Measurements from ENCODE around the gene NUP214.

Gene NUP214

DNA sequence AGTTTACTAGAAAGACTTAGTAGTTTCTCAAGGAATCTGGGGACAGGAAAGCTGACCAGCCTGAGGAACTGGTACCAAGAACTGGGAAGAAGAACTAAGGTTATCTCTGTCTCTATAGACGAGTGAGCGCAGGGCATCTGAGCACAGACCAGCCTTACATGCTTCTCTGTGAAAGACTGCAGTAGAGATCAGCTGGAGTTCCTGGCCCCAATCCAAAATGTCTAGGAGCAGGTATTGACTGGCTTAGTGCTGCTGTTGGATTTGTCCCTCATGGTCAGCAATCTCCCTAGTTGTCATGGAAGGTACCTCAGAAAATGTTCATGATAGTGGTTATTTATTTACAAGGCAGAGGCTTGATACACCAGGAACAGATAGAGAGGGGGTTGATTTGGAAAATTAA lies 13.3 kb downstream of the NUP214 start:
- Histone ChIP-seq H3K36me3 (ENCODE audit: control insufficient read depth, insufficient read depth, low read length) (peaks cover 46% of the 10 kb centered on the region), H3K4me1 (ENCODE audit: control insufficient read depth, insufficient read depth, low read length) (peaks cover 1% of the 10 kb centered on the region), H3K4me3 (ENCODE audit: insufficient read depth, low read depth, low read length) (no peak overlapping the region), H3K27ac (ENCODE audit: insufficient read depth, low read depth, low read length, poor library complexity, severe bottlenecking) (no peak overlapping the region), H3K9me3 (ENCODE audit: control insufficient read depth, low read length) (no peaks in the 10 kb centered on the region), H3K27me3 (ENCODE audit: control insufficient read depth, insufficient read depth, low read length, poor library complexity, severe bottlenecking) (no peaks in the 10 kb centered on the region)
- WGBS, 2 experiments, result 91 to 93% methylated on average over 2 of the region's 2 CpGs

DNA sequence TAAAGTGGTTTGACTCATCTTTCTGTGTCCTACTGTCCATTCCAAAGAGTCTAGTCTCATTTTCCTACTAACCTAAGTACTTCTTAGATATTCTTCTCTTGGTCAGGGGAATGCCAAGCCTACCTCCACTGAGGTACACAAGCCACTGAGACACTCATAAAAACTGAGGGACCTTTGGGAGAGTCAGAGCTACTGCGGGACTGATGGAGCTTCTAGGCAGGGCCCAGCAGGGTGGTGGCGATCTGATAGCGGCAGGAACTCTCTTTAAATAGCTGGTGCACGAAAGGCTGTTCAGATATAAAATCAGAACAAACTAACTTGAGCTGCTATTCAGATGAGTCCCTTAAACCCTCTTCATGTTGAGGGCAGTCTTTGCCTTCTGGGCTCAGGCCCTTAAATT lies 14.7 kb downstream of the NUP214 start:
- 93 to 96% methylated on average over 4 of the region's 4 CpGs for WGBS, 2 experiments
- Histone ChIP-seq H3K27me3 (ENCODE audit: control insufficient read depth, insufficient read depth, low read length, poor library complexity, severe bottlenecking) (no peaks in the 10 kb centered on the region), H3K4me3 (ENCODE audit: insufficient read depth, low read depth, low read length) (no peak overlapping the region), H3K4me1 (ENCODE audit: control insufficient read depth, insufficient read depth, low read length) (peaks cover 10% of the 10 kb centered on the region), H3K36me3 (ENCODE audit: control insufficient read depth, insufficient read depth, low read length) (peaks cover 39% of the 10 kb centered on the region), H3K27ac (ENCODE audit: insufficient read depth, low read depth, low read length, poor library complexity, severe bottlenecking) (no peak overlapping the region), H3K9me3 (ENCODE audit: control insufficient read depth, low read length) (no peaks in the 10 kb centered on the region)

DNA sequence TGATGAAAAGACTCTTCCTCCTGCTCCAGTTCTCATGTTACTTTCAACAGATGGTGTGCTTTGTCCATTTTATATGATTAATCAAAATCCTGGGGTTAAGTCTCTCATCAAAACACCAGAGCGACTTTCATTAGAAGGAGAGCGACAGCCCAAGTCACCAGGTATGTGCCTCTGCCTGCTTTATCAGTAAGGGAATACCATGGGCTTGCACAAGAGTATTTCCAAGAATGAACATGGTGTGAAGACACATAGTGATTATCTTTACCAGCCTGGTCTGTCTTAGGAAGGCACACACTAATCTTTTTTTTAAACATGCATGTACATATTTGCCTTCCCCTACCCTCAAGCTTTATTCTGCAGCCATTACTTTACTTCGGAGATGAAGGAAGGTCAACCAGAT lies 15.2 kb downstream of the NUP214 start:
- no peaks in the 10 kb centered on the region for H3K27me3 ChIP-seq (ENCODE audit: control insufficient read depth, insufficient read depth, low read length, poor library complexity, severe bottlenecking)
- peaks cover 35% of the 10 kb centered on the region for H3K36me3 ChIP-seq (ENCODE audit: control insufficient read depth, insufficient read depth, low read length)
- no peak overlapping the region for H3K4me3 ChIP-seq (ENCODE audit: insufficient read depth, low read depth, low read length)
- WGBS, 2 experiments, result 98 to 100% methylated on average over 3 of the region's 3 CpGs
- H3K4me1 ChIP-seq (ENCODE audit: control insufficient read depth, insufficient read depth, low read length), result peaks cover 10% of the 10 kb centered on the region
- H3K27ac ChIP-seq (ENCODE audit: insufficient read depth, low read depth, low read length, poor library complexity, severe bottlenecking), result no peak overlapping the region
- no peaks in the 10 kb centered on the region for H3K9me3 ChIP-seq (ENCODE audit: control insufficient read depth, low read length)

DNA sequence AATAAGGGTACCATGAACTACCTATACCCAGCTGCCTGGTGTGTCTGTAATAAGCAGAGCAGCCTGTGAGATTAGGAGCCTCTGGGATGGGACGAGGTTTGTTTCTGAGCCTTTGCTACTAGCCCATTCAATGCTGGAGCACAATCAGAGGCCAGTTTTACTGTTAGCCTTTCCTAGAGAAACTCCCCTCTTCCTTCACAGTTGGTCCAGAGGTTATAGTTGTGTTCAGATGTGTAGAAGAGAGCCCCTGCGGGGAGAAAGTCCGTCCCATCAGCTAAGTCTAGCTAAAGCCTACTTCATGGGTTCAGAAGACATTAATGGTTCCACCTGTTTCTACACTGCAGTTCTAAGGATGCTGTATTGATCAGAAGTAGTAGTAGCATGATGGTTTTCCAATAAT lies 16.8 kb downstream of the NUP214 start:
- WGBS, 2 experiments, result 89 to 96% methylated on average over 3 of the region's 3 CpGs
- no peak overlapping the region for H3K27ac ChIP-seq (ENCODE audit: insufficient read depth, low read depth, low read length, poor library complexity, severe bottlenecking)
- peaks cover 31% of the 10 kb centered on the region for H3K36me3 ChIP-seq (ENCODE audit: control insufficient read depth, insufficient read depth, low read length)
- H3K9me3 ChIP-seq (ENCODE audit: control insufficient read depth, low read length), result no peaks in the 10 kb centered on the region
- peaks cover 10% of the 10 kb centered on the region for H3K4me1 ChIP-seq (ENCODE audit: control insufficient read depth, insufficient read depth, low read length)
- no peaks in the 10 kb centered on the region for H3K27me3 ChIP-seq (ENCODE audit: control insufficient read depth, insufficient read depth, low read length, poor library complexity, severe bottlenecking)
- H3K4me3 ChIP-seq (ENCODE audit: insufficient read depth, low read depth, low read length), result no peak overlapping the region

DNA sequence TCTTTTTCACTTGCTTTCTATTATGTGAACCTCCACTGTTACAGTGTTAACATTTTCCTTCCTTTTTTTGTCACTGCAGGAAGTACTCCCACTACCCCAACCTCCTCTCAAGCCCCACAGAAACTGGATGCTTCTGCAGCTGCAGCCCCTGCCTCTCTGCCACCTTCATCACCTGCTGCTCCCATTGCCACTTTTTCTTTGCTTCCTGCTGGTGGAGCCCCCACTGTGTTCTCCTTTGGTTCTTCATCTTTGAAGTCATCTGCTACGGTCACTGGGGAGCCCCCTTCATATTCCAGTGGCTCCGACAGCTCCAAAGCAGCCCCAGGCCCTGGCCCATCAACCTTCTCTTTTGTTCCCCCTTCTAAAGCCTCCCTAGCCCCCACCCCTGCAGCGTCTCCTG lies 18.8 kb downstream of the NUP214 start:
- Histone ChIP-seq H3K36me3 (ENCODE audit: control insufficient read depth, insufficient read depth, low read length) (peaks cover 36% of the 10 kb centered on the region), H3K9me3 (ENCODE audit: control insufficient read depth, low read length) (no peaks in the 10 kb centered on the region), H3K27me3 (ENCODE audit: control insufficient read depth, insufficient read depth, low read length, poor library complexity, severe bottlenecking) (no peaks in the 10 kb centered on the region), H3K4me1 (ENCODE audit: control insufficient read depth, insufficient read depth, low read length) (peaks cover 10% of the 10 kb centered on the region), H3K27ac (ENCODE audit: insufficient read depth, low read depth, low read length, poor library complexity, severe bottlenecking) (peak overlapping the region; percentile 9), H3K4me3 (ENCODE audit: insufficient read depth, low read depth, low read length) (no peak overlapping the region)
- WGBS, 2 experiments, result 14 to 18% methylated on average over 3 of the region's 3 CpGs

DNA sequence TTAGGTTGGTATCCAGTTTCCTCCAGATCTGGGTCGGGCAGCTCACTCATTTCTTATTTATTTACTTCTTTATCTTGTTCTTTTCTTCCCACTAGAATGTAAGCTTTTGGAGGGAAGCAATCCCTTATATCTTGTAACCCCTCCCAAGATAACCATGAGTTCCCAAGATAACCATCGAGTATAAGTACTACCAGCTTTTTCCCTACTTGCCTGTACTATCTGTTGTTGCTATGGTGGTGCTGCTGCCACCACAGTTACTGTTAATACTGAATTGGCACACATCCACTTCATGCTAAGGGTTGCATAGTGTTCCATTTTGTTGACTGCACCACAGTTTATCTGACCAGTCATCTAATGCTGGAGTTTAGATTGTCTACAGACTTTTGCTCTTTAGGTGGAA lies 19.9 kb downstream of the NUP214 start:
- WGBS, 2 experiments, result 90 to 97% methylated on average over 2 of the region's 2 CpGs
- no peaks in the 10 kb centered on the region for H3K9me3 ChIP-seq (ENCODE audit: control insufficient read depth, low read length)
- no peak overlapping the region for H3K4me3 ChIP-seq (ENCODE audit: insufficient read depth, low read depth, low read length)
- H3K36me3 ChIP-seq (ENCODE audit: control insufficient read depth, insufficient read depth, low read length), result peaks cover 31% of the 10 kb centered on the region
- peaks cover 10% of the 10 kb centered on the region for H3K4me1 ChIP-seq (ENCODE audit: control insufficient read depth, insufficient read depth, low read length)
- H3K27ac ChIP-seq (ENCODE audit: insufficient read depth, low read depth, low read length, poor library complexity, severe bottlenecking), result no peak overlapping the region
- no peaks in the 10 kb centered on the region for H3K27me3 ChIP-seq (ENCODE audit: control insufficient read depth, insufficient read depth, low read length, poor library complexity, severe bottlenecking)

DNA sequence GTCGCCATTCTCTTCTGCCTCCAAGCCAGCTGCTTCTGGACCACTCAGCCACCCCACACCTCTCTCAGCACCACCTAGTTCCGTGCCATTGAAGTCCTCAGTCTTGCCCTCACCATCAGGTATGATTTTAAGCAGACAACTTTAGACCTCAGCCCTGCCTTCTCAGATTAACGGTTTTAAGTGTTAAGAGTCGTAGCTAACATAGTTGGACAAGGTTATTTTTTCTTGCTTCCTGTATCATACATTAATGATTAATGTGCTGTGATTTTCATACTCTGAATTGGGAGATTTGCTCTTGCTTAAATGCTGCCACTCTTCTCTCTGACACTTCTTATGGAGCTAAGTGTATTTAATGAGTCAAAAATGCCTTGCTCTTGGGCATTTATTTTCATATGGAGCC lies 20.8 kb downstream of the NUP214 start:
- Histone ChIP-seq H3K36me3 (ENCODE audit: control insufficient read depth, insufficient read depth, low read length) (peaks cover 33% of the 10 kb centered on the region), H3K4me3 (ENCODE audit: insufficient read depth, low read depth, low read length) (no peak overlapping the region), H3K27ac (ENCODE audit: insufficient read depth, low read depth, low read length, poor library complexity, severe bottlenecking) (no peak overlapping the region), H3K9me3 (ENCODE audit: control insufficient read depth, low read length) (no peaks in the 10 kb centered on the region), H3K27me3 (ENCODE audit: control insufficient read depth, insufficient read depth, low read length, poor library complexity, severe bottlenecking) (no peaks in the 10 kb centered on the region), H3K4me1 (ENCODE audit: control insufficient read depth, insufficient read depth, low read length) (peaks cover 10% of the 10 kb centered on the region)
- 96 to 100% methylated on average over 4 of the region's 4 CpGs for WGBS, 2 experiments

DNA sequence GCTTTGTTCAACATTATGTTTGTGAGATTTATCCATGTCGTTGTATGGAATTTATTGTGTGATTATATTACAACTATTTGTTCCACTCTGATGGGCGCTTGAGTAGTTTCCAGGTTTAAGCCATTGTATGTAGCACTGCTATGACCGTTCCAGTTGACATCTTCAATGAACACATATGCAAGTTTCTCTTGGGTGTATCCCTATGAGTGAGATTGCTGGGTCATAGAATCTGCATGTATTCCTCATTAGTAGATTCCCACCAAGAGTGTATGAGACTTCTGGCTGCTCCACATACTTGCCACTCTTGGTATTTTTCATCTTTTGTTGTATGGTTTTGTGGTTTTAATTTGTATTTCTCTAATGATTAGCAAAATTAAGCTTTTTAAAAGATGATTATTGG lies 22.9 kb downstream of the NUP214 start:
- Histone ChIP-seq H3K27ac (ENCODE audit: insufficient read depth, low read depth, low read length, poor library complexity, severe bottlenecking) (no peak overlapping the region), H3K4me1 (ENCODE audit: control insufficient read depth, insufficient read depth, low read length) (peaks cover 10% of the 10 kb centered on the region), H3K27me3 (ENCODE audit: control insufficient read depth, insufficient read depth, low read length, poor library complexity, severe bottlenecking) (no peaks in the 10 kb centered on the region), H3K9me3 (ENCODE audit: control insufficient read depth, low read length) (no peaks in the 10 kb centered on the region), H3K36me3 (ENCODE audit: control insufficient read depth, insufficient read depth, low read length) (peaks cover 41% of the 10 kb centered on the region), H3K4me3 (ENCODE audit: insufficient read depth, low read depth, low read length) (no peak overlapping the region)
- 96 to 99% methylated on average over 3 of the region's 3 CpGs for WGBS, 2 experiments

DNA sequence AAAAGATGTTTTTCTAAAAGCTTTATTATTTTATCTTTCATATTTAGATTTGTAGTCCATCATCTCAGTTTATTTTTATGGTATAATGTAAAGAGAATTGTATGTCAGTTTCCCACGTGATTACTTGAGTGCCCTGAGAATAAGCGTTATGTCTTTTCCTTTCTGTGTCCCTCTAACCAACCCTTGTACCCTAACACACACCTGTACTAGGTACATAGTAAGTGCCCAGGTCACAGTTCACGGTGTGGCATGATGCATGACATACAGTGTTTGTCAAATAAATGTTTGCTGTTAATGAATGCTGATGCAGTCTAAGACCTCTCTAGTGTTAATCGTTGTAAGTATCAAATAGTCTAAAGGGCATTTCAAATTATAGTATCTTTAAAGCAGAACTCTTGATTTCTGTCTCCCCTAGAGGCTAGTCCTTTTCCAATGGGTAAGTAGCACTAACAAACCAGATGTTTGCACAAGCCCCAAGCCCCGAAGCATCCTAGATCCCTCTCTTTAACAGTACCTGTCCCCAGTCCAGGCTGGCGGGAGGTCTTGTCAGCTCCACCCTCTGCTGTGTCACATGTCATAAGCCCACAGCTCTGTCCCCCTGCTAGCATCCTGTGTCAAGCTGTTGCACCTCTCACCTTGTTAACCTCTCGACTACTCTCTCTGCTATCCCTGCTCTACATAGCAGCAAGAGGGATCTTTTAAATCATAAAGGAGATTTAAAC lies 23.7 kb downstream of the NUP214 start:
- Histone ChIP-seq H3K27ac (ENCODE audit: insufficient read depth, low read depth, low read length, poor library complexity, severe bottlenecking) (no peak overlapping the region), H3K9me3 (ENCODE audit: control insufficient read depth, low read length) (no peaks in the 10 kb centered on the region), H3K4me1 (ENCODE audit: control insufficient read depth, insufficient read depth, low read length) (peaks cover 5% of the 10 kb centered on the region), H3K4me3 (ENCODE audit: insufficient read depth, low read depth, low read length) (no peak overlapping the region), H3K36me3 (ENCODE audit: control insufficient read depth, insufficient read depth, low read length) (peaks cover 47% of the 10 kb centered on the region), H3K27me3 (ENCODE audit: control insufficient read depth, insufficient read depth, low read length, poor library complexity, severe bottlenecking) (no peaks in the 10 kb centered on the region)
- WGBS, 2 experiments, result 80 to 85% methylated on average over 6 to 7 of the region's 7 CpGs

DNA sequence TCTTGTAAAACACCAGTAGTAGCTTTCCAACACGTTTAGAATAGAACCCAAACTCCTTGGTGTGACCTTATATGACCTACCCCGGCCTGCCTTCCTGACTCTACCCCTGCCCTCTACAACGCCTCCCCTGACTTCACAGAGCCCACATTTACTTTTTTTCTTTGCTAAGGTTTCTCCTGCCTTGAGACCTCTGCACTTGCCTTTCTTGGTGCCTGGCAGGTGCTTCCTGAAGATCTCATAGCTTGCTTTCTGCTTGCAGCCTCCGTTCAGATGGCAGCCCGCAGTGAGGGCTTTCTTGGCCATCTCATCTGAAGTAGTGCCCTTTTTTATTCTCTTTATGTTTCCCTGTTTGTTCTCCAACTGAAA lies 24.3 kb downstream of the NUP214 start:
- no peaks in the 10 kb centered on the region for H3K4me1 ChIP-seq (ENCODE audit: control insufficient read depth, insufficient read depth, low read length)
- 80 to 82% methylated on average over 5 of the region's 5 CpGs for WGBS, 2 experiments
- peaks cover 48% of the 10 kb centered on the region for H3K36me3 ChIP-seq (ENCODE audit: control insufficient read depth, insufficient read depth, low read length)
- no peaks in the 10 kb centered on the region for H3K27me3 ChIP-seq (ENCODE audit: control insufficient read depth, insufficient read depth, low read length, poor library complexity, severe bottlenecking)
- H3K27ac ChIP-seq (ENCODE audit: insufficient read depth, low read depth, low read length, poor library complexity, severe bottlenecking), result no peak overlapping the region
- no peak overlapping the region for H3K4me3 ChIP-seq (ENCODE audit: insufficient read depth, low read depth, low read length)
- H3K9me3 ChIP-seq (ENCODE audit: control insufficient read depth, low read length), result no peaks in the 10 kb centered on the region

DNA sequence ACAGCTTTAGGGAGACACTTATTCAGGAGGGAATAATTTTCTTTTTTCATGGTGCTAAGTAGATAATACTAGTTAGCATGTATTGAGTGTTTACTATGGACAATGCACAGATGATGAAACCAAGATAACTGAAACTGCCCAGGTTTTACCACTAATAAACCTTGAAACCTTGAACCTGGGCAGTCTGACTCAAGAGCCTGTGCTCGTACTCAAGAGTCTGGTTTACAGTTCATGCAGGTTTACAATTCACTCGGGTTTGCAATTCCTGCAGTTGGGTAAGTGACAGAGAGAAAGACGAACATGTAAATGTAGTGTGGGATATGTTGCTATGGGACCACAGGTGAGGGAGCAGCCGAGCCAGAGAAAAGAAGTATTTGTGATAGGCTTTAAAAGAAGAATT lies 28.2 kb downstream of the NUP214 start:
- Histone ChIP-seq H3K4me1 (ENCODE audit: control insufficient read depth, insufficient read depth, low read length) (no peaks in the 10 kb centered on the region), H3K27me3 (ENCODE audit: control insufficient read depth, insufficient read depth, low read length, poor library complexity, severe bottlenecking) (no peaks in the 10 kb centered on the region), H3K27ac (ENCODE audit: insufficient read depth, low read depth, low read length, poor library complexity, severe bottlenecking) (no peak overlapping the region), H3K9me3 (ENCODE audit: control insufficient read depth, low read length) (no peaks in the 10 kb centered on the region), H3K4me3 (ENCODE audit: insufficient read depth, low read depth, low read length) (no peak overlapping the region), H3K36me3 (ENCODE audit: control insufficient read depth, insufficient read depth, low read length) (peaks cover 39% of the 10 kb centered on the region)
- 95 to 96% methylated on average over 4 of the region's 4 CpGs for WGBS, 2 experiments

Data from ectodermal cell (in vitro differentiated cells).